Kidney epithelial cell (primary cell): ENCODE data around the gene KLHDC8A. TPM values are rescaled to one million over a fixed set of nuclear protein-coding genes. Genes with fewer than 3 reads are reported as not detected.

ENCODE experiments used
- DNase-seq: peaks from one replicate; pipeline ENCODE4 v3.0.0-alpha.2; 2010; ENCODE audit warnings: low read depth
- H3K27me3 ChIP-seq: 2 replicates; pipeline ENCODE4 v1.6.0; 2011; ENCODE audit warnings: low read length; ENCODE audit not compliant: control insufficient read depth, insufficient read depth
- H3K36me3 ChIP-seq: 2 replicates; pipeline ENCODE4 v1.5.1; 2011; ENCODE audit warnings: low read length; ENCODE audit not compliant: control insufficient read depth, insufficient read depth
- H3K4me3 ChIP-seq: 2 replicates; pipeline ENCODE4 v1.5.1; 2011; ENCODE audit warnings: low read depth, mild to moderate bottlenecking, control low read depth, low read length
- CTCF ChIP-seq: IDR thresholded peaks from 2 replicates; pipeline ENCODE4 v1.5.1; 2011; ENCODE audit warnings: mild to moderate bottlenecking, moderate library complexity, low read length, control low read depth, inconsistent platforms; ENCODE audit not compliant: insufficient read depth, poor library complexity, severe bottlenecking
- total RNA-seq: library from RNA; depleted of rRNA; stranded (reverse); fragments of >200 nt; gene quantifications from 2 replicates; pipeline ENCODE4 v1.2.3, GENCODE V29; 2015

The KLHDC8A gene
- total RNA-seq, 1 donor from 2014 or later: 16.5 TPM

- Histone ChIP-seq H3K4me3 (no peak overlapping the region), H3K36me3 (no peaks in the 10 kb centered on the region), H3K27me3 (no peaks in the 10 kb centered on the region)
- no peak for TF ChIP-seq CTCF
- DNase-seq: no peak
These were observed 63.2 kb downstream of the KLHDC8A start for GRCh38 chr1:205293350-205294074.

GRCh38 chr1:205291596-205291995 lies 65.1 kb downstream of the KLHDC8A start:
- no peak overlapping the region for H3K4me3 ChIP-seq
- no peak for DNase-seq
- no peaks in the 10 kb centered on the region for H3K27me3 ChIP-seq
- no peaks in the 10 kb centered on the region for H3K36me3 ChIP-seq
- no peak for TF ChIP-seq CTCF

GRCh38 chr1:205287767-205288559 lies 68.8 kb downstream of the KLHDC8A start:
- H3K4me3 ChIP-seq: no peak overlapping the region
- TF ChIP-seq CTCF: no peak
- no peaks in the 10 kb centered on the region for H3K36me3 ChIP-seq
- no peak for DNase-seq
- no peaks in the 10 kb centered on the region for H3K27me3 ChIP-seq

- no peak for TF ChIP-seq CTCF
- H3K27me3 ChIP-seq: no peaks in the 10 kb centered on the region
- no peak for DNase-seq
- H3K4me3 ChIP-seq: no peak overlapping the region
- H3K36me3 ChIP-seq: no peaks in the 10 kb centered on the region
These were observed 69.6 kb downstream of the KLHDC8A start for GRCh38 chr1:205287076-205287475.

GRCh38 chr1:205286335-205286950 lies 70.3 kb downstream of the KLHDC8A start:
- H3K4me3 ChIP-seq: no peak overlapping the region
- H3K27me3 ChIP-seq: no peaks in the 10 kb centered on the region
- DNase-seq: no peak
- no peaks in the 10 kb centered on the region for H3K36me3 ChIP-seq
- TF ChIP-seq CTCF: no peak

Other genes with a start within 250 kb of the KLHDC8A start
- 15.4 and 17.2 TPM in 2 replicates for gene RBBP5, start 234.9 kb downstream of the KLHDC8A start, total RNA-seq
- gene DSTYK, start 145.2 kb downstream of the KLHDC8A start, total RNA-seq: 13.2 and 13.8 TPM in 2 replicates
- gene TMCC2, start 129.0 kb downstream of the KLHDC8A start, total RNA-seq: 12.7 and 15.7 TPM in 2 replicates
- 139 and 140 TPM in 2 replicates for gene NUAK2, start 35.2 kb downstream of the KLHDC8A start, total RNA-seq
- gene LEMD1, start 65.1 kb upstream of the KLHDC8A start, total RNA-seq: 4.3 and 5.1 TPM in 2 replicates
- 1.5 and 2.0 TPM in 2 replicates for gene BLACAT1, start 99.1 kb upstream of the KLHDC8A start, total RNA-seq
- 12.1 and 14.0 TPM in 2 replicates for gene CDK18, start 147.7 kb upstream of the KLHDC8A start, total RNA-seq